H1 (cell line): ENCODE results near the gene GAK. TPM values are rescaled to one million over a fixed set of nuclear protein-coding genes. Genes with fewer than 3 reads are reported as not detected.

Experiments
- CTCF ChIA-PET: fragments of 300-600 bp; sonication (Branson Sonifier 250); formaldehyde crosslinking; loops from one replicate; lab custom pipeline; 2021; ENCODE audit not compliant: partially characterized antibody; lab: Charles Lee
- POLR2A ChIA-PET: fragments of 300-600 bp; sonication (Branson Sonifier 250); formaldehyde crosslinking; loops from one replicate; lab custom pipeline; 2021; ENCODE audit warnings: inconsistent platforms; ENCODE audit not compliant: partially characterized antibody; lab: Charles Lee
- DNase-seq, 2 experiments: peaks; one replicate each; pipeline versions ENCODE4 v3.0.0 to v3.0.0-alpha.2; 2010 to 2022; ENCODE audit warnings: low spot score in 2 of 2, low read depth in 1 of 2, mixed read lengths in 1 of 2
- FAIRE-seq: peaks from 2 replicates; lab custom pipeline; 2011; peaks lifted over from hg19 to GRCh38; lab: Jason Lieb, UNC
- H2AFZ ChIP-seq: 2 replicates; pipeline ENCODE4 v1.8.1; 2012; ENCODE audit warnings: low read length, inconsistent platforms
- H2AK5ac ChIP-seq: 2 replicates; pipeline ENCODE4 v1.6.1; 2013; ENCODE audit warnings: low read depth, low read length
- H2BK120ac ChIP-seq: replicated peaks from 2 replicates; pipeline ENCODE3; 2013; ENCODE audit warnings: low read depth, low read length, inconsistent platforms
- H2BK12ac ChIP-seq: 2 replicates; pipeline ENCODE4 v1.6.1; 2013; ENCODE audit warnings: low read depth, low read length
- H2BK15ac ChIP-seq: 2 replicates; pipeline ENCODE4 v1.6.1; 2013; ENCODE audit warnings: low read length
- H2BK20ac ChIP-seq: 2 replicates; pipeline ENCODE4 v1.6.1; 2013; ENCODE audit warnings: low read length
- H2BK5ac ChIP-seq: 2 replicates; pipeline ENCODE4 v1.6.1; 2013; ENCODE audit warnings: low read depth, low read length
- H3K14ac ChIP-seq: 2 replicates; pipeline ENCODE4 v1.6.1; 2013; ENCODE audit warnings: inconsistent platforms; ENCODE audit not compliant: insufficient read length
- H3K18ac ChIP-seq: 2 replicates; pipeline ENCODE4 v1.6.1; 2013; ENCODE audit warnings: low read length; ENCODE audit errors: extremely low read depth
- H3K23ac ChIP-seq: 2 replicates; pipeline ENCODE4 v1.6.1; 2013; ENCODE audit warnings: inconsistent platforms; ENCODE audit not compliant: insufficient read length
- H3K23me2 ChIP-seq: 2 replicates; pipeline ENCODE4 v1.6.1; 2013; ENCODE audit warnings: low read depth, low read length
- H3K27ac ChIP-seq: 2 replicates; pipeline ENCODE4 v1.6.1; 2011; ENCODE audit warnings: low read depth, low read length, inconsistent platforms
- H3K27me3 ChIP-seq, 4 experiments: replicated peaks in 1 of 4; 1 replicate in 1 of 4; 2 replicates in 3 of 4; pipeline versions ENCODE4 v1.6.1 to v1.8.1; 2011 to 2013; ENCODE audit warnings: low read length in 3 of 4, mild to moderate bottlenecking in 3 of 4, inconsistent platforms in 2 of 4, mixed read lengths in 2 of 4, moderate library complexity in 1 of 4; ENCODE audit not compliant: control insufficient read depth in 3 of 4, insufficient read depth in 3 of 4; ENCODE audit errors: extremely low read depth in 1 of 4
- H3K36me3 ChIP-seq, 4 experiments: 2 replicates each; pipeline versions ENCODE4 v1.6.1 to v1.8.1; 2011 to 2013; ENCODE audit warnings: mild to moderate bottlenecking in 4 of 4, low read length in 3 of 4, moderate library complexity in 2 of 4, control low read depth in 1 of 4, inconsistent platforms in 1 of 4; ENCODE audit not compliant: insufficient read depth in 4 of 4, control insufficient read depth in 2 of 4
- H3K4ac ChIP-seq: replicated peaks from 2 replicates; pipeline ENCODE3; 2013; ENCODE audit warnings: low read length, low read depth, mixed read lengths, inconsistent platforms; ENCODE audit not compliant: insufficient read length
- H3K4me1 ChIP-seq, 4 experiments: replicated peaks in 1 of 4; 1 replicate in 1 of 4; 2 replicates in 3 of 4; pipeline versions ENCODE4 v1.6.1 to v1.8.1; 2011 to 2013; ENCODE audit warnings: low read length in 3 of 4, inconsistent platforms in 2 of 4, mixed read lengths in 1 of 4; ENCODE audit not compliant: insufficient read depth in 4 of 4, control insufficient read depth in 3 of 4
- H3K4me2 ChIP-seq, 2 experiments: 2 replicates each; pipeline versions ENCODE4 v1.6.1 to v1.8.1; 2011 to 2013; ENCODE audit warnings: low read depth in 2 of 2, low read length in 2 of 2, control low read depth in 1 of 2, inconsistent platforms in 1 of 2, mild to moderate bottlenecking in 1 of 2; ENCODE audit not compliant: insufficient read depth in 1 of 2
- H3K4me3 ChIP-seq, 4 experiments: fragments of 200-600, 300-600 bp in 1 of 4; sonication (generic), shearing (Covaris generic), sonication (Bioruptor Twin) in 1 of 4; 2 replicates each; pipeline versions ENCODE4 v1.5.1 to v1.8.1; 2011 to 2016; ENCODE audit warnings: low read length in 4 of 4, low read depth in 3 of 4, control low read depth in 2 of 4, inconsistent platforms in 2 of 4, mild to moderate bottlenecking in 2 of 4, mixed read lengths in 1 of 4, moderate library complexity in 1 of 4; ENCODE audit not compliant: insufficient read depth in 2 of 4; ENCODE audit errors: extremely low read depth in 1 of 4
- H3K56ac ChIP-seq: replicated peaks from 2 replicates; pipeline ENCODE3; 2013; ENCODE audit warnings: low read depth, mild to moderate bottlenecking, mixed read lengths, low read length, inconsistent platforms; ENCODE audit not compliant: insufficient read length
- H3K79me1 ChIP-seq: 2 replicates; pipeline ENCODE4 v1.6.1; 2013; ENCODE audit warnings: low read depth, low read length, control low read depth
- H3K79me2 ChIP-seq, 2 experiments: 2 replicates each; pipeline versions ENCODE4 v1.6.1 to v1.8.1; 2012 to 2013; ENCODE audit warnings: low read length in 2 of 2, mild to moderate bottlenecking in 2 of 2, inconsistent platforms in 1 of 2; ENCODE audit not compliant: insufficient read depth in 2 of 2, control insufficient read depth in 1 of 2
- H3K9ac ChIP-seq, 4 experiments: replicated peaks in 1 of 4; 1 replicate in 1 of 4; 2 replicates in 3 of 4; pipeline versions ENCODE4 v1.6.1 to v1.8.1; 2011 to 2013; ENCODE audit warnings: low read depth in 3 of 4, low read length in 3 of 4, control low read depth in 2 of 4, mild to moderate bottlenecking in 2 of 4, moderate library complexity in 2 of 4, inconsistent platforms in 1 of 4; ENCODE audit errors: extremely low read depth in 1 of 4
- H3K9me3 ChIP-seq, 2 experiments: 2 replicates each; pipeline versions ENCODE4 v1.6.1 to v1.8.1; 2012 to 2013; ENCODE audit warnings: mild to moderate bottlenecking in 2 of 2, moderate library complexity in 2 of 2, control low read depth in 1 of 2, inconsistent platforms in 1 of 2, low read depth in 1 of 2, low read length in 1 of 2, mixed read lengths in 1 of 2; ENCODE audit not compliant: insufficient read depth in 2 of 2
- H4K20me1 ChIP-seq, 2 experiments: replicated peaks in 1 of 2; 2 replicates each; pipeline versions ENCODE3 to v1.8.1; 2011 to 2013; ENCODE audit warnings: inconsistent platforms in 2 of 2, low read length in 2 of 2, mild to moderate bottlenecking in 1 of 2; ENCODE audit not compliant: insufficient read depth in 2 of 2, control insufficient read depth in 1 of 2
- H4K5ac ChIP-seq: 2 replicates; pipeline ENCODE4 v1.6.1; 2013; ENCODE audit warnings: low read length, low read depth, mixed read lengths, inconsistent platforms; ENCODE audit not compliant: insufficient read length
- H4K8ac ChIP-seq: 2 replicates; pipeline ENCODE4 v1.8.0; 2013; ENCODE audit warnings: mild to moderate bottlenecking, moderate library complexity, low read length, inconsistent platforms; ENCODE audit not compliant: insufficient read depth; ENCODE audit errors: extremely low read depth
- H4K91ac ChIP-seq: replicated peaks from 2 replicates; pipeline ENCODE3; 2013; ENCODE audit warnings: low read length, mixed read lengths, inconsistent platforms; ENCODE audit not compliant: insufficient read length
- CHD1 ChIP-seq: IDR thresholded peaks from 2 replicates; pipeline ENCODE4 v1.6.1; 2012; ENCODE audit warnings: low read depth, low read length, improper control_type of control experiment
- HDAC2 ChIP-seq, 2 experiments: fragments of 300-600 bp in 1 of 2; sonication (generic) in 1 of 2; IDR thresholded peaks; 2 replicates each; pipeline ENCODE4 v1.6.1; 2011 to 2012; ENCODE audit warnings: low read depth in 2 of 2, low read length in 2 of 2, mild to moderate bottlenecking in 2 of 2, moderate library complexity in 2 of 2, borderline replicate concordance in 1 of 2, inconsistent platforms in 1 of 2
- TBP ChIP-seq: IDR thresholded peaks from 2 replicates; pipeline ENCODE4 v1.6.1; 2011; ENCODE audit warnings: low read depth, low read length, improper control_type of control experiment
- whole genome bisulfite sequencing, 2 experiments: shearing (Covaris generic) in 1 of 2; methylation state at CpG; one replicate each; pipeline versions ENCODE4 v1.1.6 to v1.1.7; 2013 to 2015; ENCODE audit warnings: low lambda C conversion rate in 2 of 2, mixed read lengths in 2 of 2, inconsistent platforms in 1 of 2, low coverage in 1 of 2, missing lambda C conversion rate in 1 of 2; ENCODE audit not compliant: insufficient replicate concordance in 2 of 2, insufficient coverage in 1 of 2, insufficient read length in 1 of 2; ENCODE audit errors: extremely low coverage in 1 of 2, missing lambda C conversion rate in 1 of 2; 5-methylcytosine and 5-hydroxymethylcytosine counted together
- polyA plus RNA-seq, 7 experiments: library from polyadenylated mRNA; depleted of rRNA in 3 of 7; stranded (reverse) in 5 of 7; unstranded in 2 of 7; fragments of >200 nt in 5 of 7; fragments of 200-250 nt in 2 of 7; gene quantifications; 1 replicate in 5 of 7; 2 replicates in 1 of 7; 4 replicates in 1 of 7; pipeline versions ENCODE4 v1.2.1 to v1.2.3, GENCODE V29; 2011 to 2013; ENCODE audit warnings: missing spikeins in 2 of 7, mixed read lengths in 2 of 7
- total RNA-seq: library from RNA; stranded (reverse); fragmentation: NEBNext Ultra II Directional; extraction: Animal tissue kit (Norgen Biotek cat#: 25700); gene quantifications from 2 replicates; pipeline ENCODE4 v1.2.1, GENCODE V29; 2021

Gene GAK
- total and polyA plus RNA-seq, 2 of the 8 experiments (the other 6 are each of a cell fraction or from before 2014, with no cell fraction given) = 31.5 to 70.8 TPM

- Histone ChIP-seq H3K79me1 (no peaks in the 10 kb centered on the region), H2AFZ (no peak overlapping the region), H3K4me3 (no peak overlapping the region), H2BK12ac (no peak overlapping the region), H2BK20ac (no peak overlapping the region), H4K20me1 (peaks cover 0 to 4% of the 10 kb centered on the region in 2 experiments), H3K18ac (no peak overlapping the region), H3K23ac (no peak overlapping the region), H2BK5ac (no peak overlapping the region), H2BK120ac (no peak overlapping the region), H3K4me2 (no peak overlapping the region), H3K27ac (no peak overlapping the region), H3K4me1 (no peaks in the 10 kb centered on the region), H4K8ac (no peak overlapping the region), H3K56ac (no peak overlapping the region), H3K36me3 (peaks cover 5 to 19% (median 16%) of the 10 kb centered on the region in 4 experiments), H3K14ac (no peak overlapping the region), H3K23me2 (no peaks in the 10 kb centered on the region), H2AK5ac (no peak overlapping the region), H4K5ac (no peak overlapping the region), H4K91ac (no peak overlapping the region), H3K79me2 (no peaks in the 10 kb centered on the region), H3K9ac (no peak overlapping the region), H2BK15ac (no peak overlapping the region), H3K27me3 (no peaks in the 10 kb centered on the region), H3K4ac (no peak overlapping the region), H3K9me3 (no peaks in the 10 kb centered on the region)
- DNase-seq (no peak), FAIRE-seq (no peak)
- ChIA-PET POLR2A (no interaction called here), CTCF (interaction anchor here (0.9 to 1.4 kb wide), 3 partner anchors 13 to 116 kb away, joined by 3 read pairs; no protein-coding TSS in a partner anchor)
- WGBS, 2 experiments = 89% methylated on average over 17 of the region's 17 CpGs; no CpG with 5 or more reads in 1 of the 2 experiments
- TF ChIP-seq TBP (no peak), HDAC2 (IDR thresholded peaks at IDR 0.05; ENCODE audit: borderline replicate concordance in 1 of 2, low read depth in 2 of 2, low read length in 2 of 2) (no peak), CHD1 (no peak)
Measured at GRCh38 chr4:858041-858481, 74.1 kb downstream of the GAK start.
